ENCODE data around the gene GTF3A. TPM values are rescaled to one million over a fixed set of nuclear protein-coding genes. Genes with fewer than 3 reads are reported as not detected.
A peak's percentile ranks its signal among the peaks of the same experiment; 100 is the strongest.

The GTF3A gene
- total and polyA plus RNA-seq, 7 donors = 141 to 285 (median 201) TPM

- Histone ChIP-seq H3K36me3 (ENCODE audit: insufficient read depth in 1 of 2, low read depth in 1 of 2) (no peaks in the 10 kb centered on the region), H3K4me1 (peaks cover 32% of the 10 kb centered on the region), H3K4me3 (peak overlapping the region; percentile 95), H3K27ac (peak overlapping the region; percentile 99), H3K27me3 (ENCODE audit: insufficient read depth in 3 of 3, low read length in 2 of 3) (no peaks in the 10 kb centered on the region), H3K9me3 (no peaks in the 10 kb centered on the region)
- 0 to 1% (median 0%) methylated on average over 34 of the region's 34 CpGs for WGBS, 3 donors
- intact Hi-C loops (cut with DNase I) = loop anchor here (5.0 kb wide), 2 partner anchors 34 to 171 kb away; partner anchors contain the start of genes LNX2 (in 1 of the 2) and POLR1D (in 1 of the 2)
- TF ChIP-seq CTCF (IDR thresholded peaks at IDR 0.05) = no peak
- peak in 3 of 4 donors; percentile 9 to 47 (median 23) for ATAC-seq
- DNase-seq = peak; percentile 38 to 69
Observed at GRCh38 chr13:27450921-27451471, 26.6 kb downstream of the GTF3A start.

GRCh38 chr13:27455331-27455855, 31.0 kb downstream of the GTF3A start:
- DNase-seq (no peak), ATAC-seq (no peak)
- Histone ChIP-seq H3K4me1 (no peaks in the 10 kb centered on the region), H3K36me3 (ENCODE audit: insufficient read depth in 1 of 2, low read depth in 1 of 2) (no peaks in the 10 kb centered on the region), H3K27ac (no peak overlapping the region), H3K27me3 (ENCODE audit: insufficient read depth in 3 of 3, low read length in 2 of 3) (peaks cover 0 to 6% (median 0%) of the 10 kb centered on the region in 3 donors), H3K4me3 (peak overlapping the region; percentile 42), H3K9me3 (no peaks in the 10 kb centered on the region)
- intact Hi-C loops (cut with DNase I) = no loop called here
- no peak for TF ChIP-seq CTCF (IDR thresholded peaks at IDR 0.05)
- WGBS, 3 donors = 17 to 20% (median 17%) methylated on average over 5 of the region's 5 CpGs

- no peak for TF ChIP-seq CTCF (IDR thresholded peaks at IDR 0.05)
- Histone ChIP-seq H3K36me3 (ENCODE audit: insufficient read depth in 1 of 2, low read depth in 1 of 2) (no peaks in the 10 kb centered on the region), H3K4me3 (no peak overlapping the region), H3K4me1 (no peaks in the 10 kb centered on the region), H3K27ac (no peak overlapping the region), H3K27me3 (ENCODE audit: insufficient read depth in 3 of 3, low read length in 2 of 3) (peaks cover 0 to 9% (median 3%) of the 10 kb centered on the region in 3 donors), H3K9me3 (no peaks in the 10 kb centered on the region)
- intact Hi-C loops (cut with DNase I) = no loop called here
- DNase-seq (no peak), ATAC-seq (no peak)
- 71 to 77% (median 73%) methylated on average over 12 of the region's 12 CpGs for WGBS, 3 donors
Observed at GRCh38 chr13:27461940-27462584, 37.6 kb downstream of the GTF3A start.

- H3K9me3 ChIP-seq = no peaks in the 10 kb centered on the region
- H3K27ac ChIP-seq = no peak overlapping the region
- H3K4me3 ChIP-seq = no peak overlapping the region
- peaks cover 0 to 9% (median 3%) of the 10 kb centered on the region in 3 donors for H3K27me3 ChIP-seq (ENCODE audit: insufficient read depth in 3 of 3, low read length in 2 of 3)
- H3K36me3 ChIP-seq (ENCODE audit: insufficient read depth in 1 of 2, low read depth in 1 of 2) = no peaks in the 10 kb centered on the region
- intact Hi-C loops (cut with DNase I) = no loop called here
- DNase-seq (no peak), ATAC-seq (no peak)
- no peak for TF ChIP-seq CTCF (IDR thresholded peaks at IDR 0.05)
- 33 to 53% (median 33%) methylated on average over 6 of the region's 6 CpGs for WGBS, 3 donors
- no peaks in the 10 kb centered on the region for H3K4me1 ChIP-seq
Observed at GRCh38 chr13:27463500-27463899, 39.1 kb downstream of the GTF3A start.
